HG02763 (cell line): ENCODE measurements around the gene ELP2.
"Not testable (repeated sequence)": the region's sequence is repeated elsewhere in the genome, so short reads cannot be mapped to it uniquely, and the experiment has no call there.

Source experiments
- ATAC-seq: cut with Tn5 transposase; IDR thresholded peaks from one replicate; pipeline ENCODE4 v1.9.1; 2021; ENCODE audit warnings: mild to moderate bottlenecking, moderate library complexity; ENCODE audit not compliant: unreplicated experiment

Gene ELP2

DNA sequence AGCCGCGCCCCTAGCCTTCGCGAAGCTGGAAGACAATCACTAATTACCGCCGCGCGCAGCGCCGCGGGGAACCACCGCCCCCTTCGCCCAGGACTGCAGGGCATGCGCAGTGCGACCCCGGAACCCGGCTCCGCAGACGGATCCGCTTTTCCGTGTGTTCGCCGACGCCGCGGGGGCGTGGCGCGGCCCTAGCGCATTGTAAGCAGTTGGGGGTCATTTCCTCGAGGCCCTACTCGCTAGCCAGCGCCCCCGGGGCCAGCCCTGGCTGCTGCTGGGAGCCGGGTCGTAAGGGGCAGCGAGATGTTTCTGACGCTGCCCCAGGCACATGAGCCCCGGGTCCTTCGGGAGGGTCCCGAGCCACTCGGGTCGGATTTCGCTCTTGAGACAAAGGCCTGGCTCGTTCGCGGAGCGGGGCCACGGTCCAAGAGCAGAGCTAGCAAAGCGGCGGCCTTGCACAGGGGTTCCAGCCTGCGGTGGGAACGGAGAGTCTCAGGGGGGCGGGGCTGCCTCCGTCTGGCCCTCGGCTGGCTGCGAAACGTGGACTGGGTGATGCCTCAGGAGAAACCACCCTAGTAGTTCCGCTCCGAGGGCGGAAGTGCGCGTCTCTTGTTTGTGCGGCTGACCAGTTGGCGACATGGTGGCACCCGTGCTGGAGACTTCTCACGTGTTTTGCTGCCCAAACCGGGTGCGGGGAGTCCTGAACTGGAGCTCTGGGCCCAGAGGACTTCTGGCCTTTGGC is at the start of gene ELP2, which contains the start of gene SLC39A6:
TSS of gene ELP2 (plus strand) at position 600 of the 739 bp plus-strand sequence. CDS start at position 635, 35 bp downstream.
TSS of gene SLC39A6 (minus strand) at position 41 of the 739 bp plus-strand sequence. CDS start 2,333 bp downstream, outside the sequence.
- ATAC-seq = peak; percentile 85

- ATAC-seq = not testable (repeated sequence)
Measured at GRCh38 chr18:36081118-36081517, 48.6 kb upstream of the ELP2 start.

DNA sequence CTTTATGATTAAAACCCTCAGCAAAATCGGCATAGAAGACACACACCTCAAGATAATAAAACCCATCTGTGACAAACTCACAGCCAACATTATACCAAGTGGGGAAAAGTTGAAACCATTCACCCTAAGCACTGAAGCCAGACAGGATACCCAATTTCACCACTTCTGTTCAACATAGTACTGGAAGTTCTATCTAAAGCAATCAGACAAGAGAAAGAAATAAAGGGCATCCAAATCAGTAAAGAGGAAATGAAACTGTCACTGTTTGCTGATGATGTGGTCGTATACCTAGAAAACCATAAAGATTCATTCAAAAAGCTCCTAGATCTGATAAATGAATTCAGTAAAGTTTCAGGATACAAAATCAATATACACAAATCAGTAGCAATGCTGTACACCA is 46.0 kb upstream of the ELP2 start:
- no peak for ATAC-seq

DNA sequence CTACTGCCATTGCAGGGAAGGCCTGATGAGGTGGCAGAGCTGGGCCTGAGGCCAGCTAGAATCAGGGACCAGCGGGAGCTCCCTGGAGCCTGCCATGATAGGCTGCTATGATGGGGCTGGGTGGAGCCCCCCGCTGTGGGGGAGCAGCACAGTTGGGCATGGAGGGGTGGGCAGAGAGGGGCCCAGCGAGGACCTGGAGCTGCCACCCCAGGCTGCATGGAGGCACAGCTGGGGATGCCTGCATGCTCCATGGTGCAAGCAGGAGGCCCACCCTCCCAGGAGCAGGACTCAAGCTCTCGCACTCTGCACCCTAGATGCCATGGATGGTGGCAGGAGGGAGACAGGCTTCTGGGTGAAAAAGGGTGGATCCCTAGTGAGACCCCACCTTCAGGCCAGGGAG is 44.5 kb upstream of the ELP2 start:
- no peak for ATAC-seq

DNA sequence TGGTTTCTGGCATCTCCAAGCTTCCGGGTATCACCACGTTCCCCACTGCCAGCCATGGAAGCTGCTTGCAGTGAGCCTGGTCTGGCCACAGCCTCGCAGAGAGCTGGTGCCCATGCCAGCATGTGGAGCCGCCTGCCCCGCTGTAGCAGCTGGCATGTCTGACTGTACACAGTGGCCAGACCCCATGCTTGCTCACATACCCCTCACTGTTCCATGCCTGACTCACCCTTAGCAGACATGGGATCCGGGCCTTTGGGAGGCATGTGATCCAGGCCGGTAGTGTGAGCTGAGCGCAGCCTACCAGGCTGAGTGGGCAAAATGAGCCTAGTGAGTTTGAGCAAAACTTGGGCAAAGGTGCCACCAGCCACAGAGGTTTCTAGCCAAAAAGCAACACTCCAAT is 43.5 kb upstream of the ELP2 start:
- no peak for ATAC-seq

DNA sequence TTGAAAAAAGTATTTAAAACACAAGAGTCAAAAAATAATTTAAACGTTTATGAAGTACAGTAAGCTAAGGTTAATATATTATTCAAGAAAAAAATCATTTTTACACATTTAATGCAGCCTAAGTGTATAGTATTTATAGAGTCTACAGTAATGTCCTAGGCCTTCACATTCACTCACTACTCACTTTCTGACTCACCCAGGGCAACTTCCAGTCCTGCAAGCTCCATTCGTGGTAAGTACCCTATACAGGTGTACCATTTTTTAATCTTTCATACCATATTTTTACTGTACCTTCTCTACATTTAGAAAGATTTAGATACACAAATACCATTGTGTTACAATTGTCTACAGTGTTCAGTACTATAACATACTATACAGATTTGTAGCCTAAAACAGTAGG is 41.4 kb upstream of the ELP2 start:
- no peak for ATAC-seq

GRCh38 chr18:36089001-36089400 is 40.7 kb upstream of the ELP2 start:
- ATAC-seq = no peak

DNA sequence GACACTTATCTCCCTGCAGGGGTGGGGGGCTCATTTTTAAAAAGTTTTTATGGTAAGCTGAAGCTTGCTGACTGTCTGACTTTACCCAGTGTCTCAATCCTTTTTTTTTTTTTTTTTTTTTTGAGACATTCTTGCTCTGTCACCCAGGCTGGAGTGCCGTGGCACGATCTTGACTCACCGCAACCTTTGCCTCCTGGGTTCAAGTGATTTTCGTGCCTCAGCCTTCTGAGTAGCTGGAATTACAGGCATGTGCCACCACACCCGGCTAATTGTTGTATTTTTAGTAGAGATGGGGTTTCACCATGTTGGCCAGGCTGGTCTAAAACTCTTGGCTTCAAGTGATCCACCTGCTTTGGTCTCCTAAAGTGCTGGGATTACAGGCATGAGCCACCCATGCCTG is 37.6 kb upstream of the ELP2 start:
- ATAC-seq = not testable (repeated sequence)

GRCh38 chr18:36094431-36094830 is 35.3 kb upstream of the ELP2 start:
- ATAC-seq = no peak

GRCh38 chr18:36095936-36096519 is 33.7 kb upstream of the ELP2 start:
- ATAC-seq = no peak

- no peak for ATAC-seq
Measured at GRCh38 chr18:36096955-36097354, 32.7 kb upstream of the ELP2 start.

GRCh38 chr18:36099311-36099710 is 30.4 kb upstream of the ELP2 start:
- no peak for ATAC-seq

DNA sequence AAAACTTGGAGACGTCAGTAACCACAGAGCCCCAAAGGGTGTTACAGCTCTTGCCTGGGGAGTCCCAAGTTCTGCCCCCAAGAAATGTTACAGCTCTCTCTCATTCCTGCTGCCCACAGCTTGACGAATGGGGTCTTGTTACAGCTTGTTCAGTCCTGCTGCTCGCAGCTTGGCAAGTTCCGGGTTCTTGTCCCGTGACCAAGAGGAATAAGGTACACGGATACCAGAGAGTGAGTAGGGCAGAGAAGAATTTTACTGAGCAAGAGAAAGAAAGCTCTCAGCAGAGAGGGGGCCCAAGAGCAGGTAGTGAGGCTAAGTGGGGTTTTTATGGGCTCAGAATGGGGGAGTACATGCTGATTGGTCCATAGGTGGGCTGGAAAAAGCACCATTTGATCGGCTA is 27.8 kb upstream of the ELP2 start:
- ATAC-seq = no peak

DNA sequence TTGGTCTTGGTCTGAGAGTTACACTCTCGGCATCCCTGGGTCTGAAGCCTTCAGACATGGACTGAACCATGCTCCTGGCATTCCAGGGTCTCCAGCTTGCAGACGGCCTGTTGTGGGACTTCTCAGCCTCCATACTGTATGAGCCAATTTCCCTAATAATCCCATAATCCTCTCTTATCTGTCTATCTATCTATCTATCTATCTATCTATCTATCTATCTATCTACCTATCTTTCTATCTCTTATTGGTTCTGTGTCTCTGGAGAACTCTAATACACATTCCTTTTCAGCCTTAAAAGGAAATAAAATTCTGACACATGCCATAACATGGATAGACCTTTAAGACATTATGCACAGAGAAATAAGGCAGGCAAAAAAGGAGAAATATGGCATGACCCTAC is 24.9 kb upstream of the ELP2 start:
- no peak for ATAC-seq

GRCh38 chr18:36107477-36107876 is 22.2 kb upstream of the ELP2 start:
- ATAC-seq = no peak

- ATAC-seq = no peak
Measured at GRCh38 chr18:36108196-36108595, 21.5 kb upstream of the ELP2 start.

GRCh38 chr18:36108601-36109000 is 21.1 kb upstream of the ELP2 start:
- no peak for ATAC-seq

DNA sequence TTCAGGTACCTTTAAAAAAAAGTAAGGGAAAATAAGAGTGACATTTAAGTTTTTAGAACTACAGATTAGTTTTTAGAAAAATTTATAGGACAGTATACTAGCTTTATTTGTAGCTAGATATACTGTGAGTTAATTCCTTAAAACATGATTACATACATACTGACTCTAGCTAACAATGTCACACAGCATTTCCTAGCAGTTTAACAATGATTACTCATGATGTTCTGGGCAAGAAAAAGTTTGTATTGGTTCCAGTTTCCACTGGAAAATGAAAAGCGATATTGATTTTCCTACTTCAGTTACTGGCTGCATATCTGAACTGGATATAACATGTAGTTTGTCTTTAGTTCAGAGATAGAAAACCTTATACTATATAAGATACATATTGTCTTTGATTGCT is 20.0 kb upstream of the ELP2 start:
- ATAC-seq = no peak

DNA sequence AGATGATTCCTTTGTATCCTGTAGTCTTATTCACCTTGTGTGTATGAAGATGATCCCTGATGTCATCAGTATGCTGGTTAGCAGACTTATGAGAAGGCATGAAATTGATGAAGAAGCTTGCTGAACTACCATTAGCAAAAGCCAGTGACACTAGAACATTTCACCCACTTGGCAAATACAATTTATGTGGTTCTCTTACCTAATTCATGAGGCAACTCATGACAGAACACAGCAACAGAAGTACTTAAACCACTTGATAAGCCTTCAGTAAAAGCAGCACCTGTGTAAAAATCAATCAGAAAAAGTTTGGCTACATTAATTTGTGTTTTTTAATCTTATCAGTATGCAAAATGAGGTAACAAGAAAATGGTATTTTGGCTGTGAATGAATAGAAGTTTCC is 17.4 kb upstream of the ELP2 start:
- no peak for ATAC-seq

- ATAC-seq = no peak
Measured at GRCh38 chr18:36114251-36114650, 15.4 kb upstream of the ELP2 start.

DNA sequence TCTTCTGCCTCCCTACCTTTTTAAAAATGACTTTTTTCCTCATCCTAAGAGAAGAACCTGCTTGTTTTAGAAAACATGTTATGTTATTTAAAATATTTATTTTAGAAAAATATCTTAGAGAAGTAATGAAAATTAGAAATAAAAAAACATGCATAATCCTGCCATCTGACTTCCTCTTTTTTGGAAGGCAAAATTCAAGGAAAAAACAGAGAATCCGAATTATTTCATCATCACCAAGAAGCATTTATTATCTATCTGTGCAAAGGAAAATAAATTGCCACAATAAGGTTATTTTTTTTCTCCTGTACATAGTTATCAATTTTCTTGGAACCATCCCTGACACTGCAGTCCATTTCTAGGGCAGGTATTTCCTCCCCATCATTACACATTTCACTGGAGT is 15.0 kb upstream of the ELP2 start:
- ATAC-seq = no peak

DNA sequence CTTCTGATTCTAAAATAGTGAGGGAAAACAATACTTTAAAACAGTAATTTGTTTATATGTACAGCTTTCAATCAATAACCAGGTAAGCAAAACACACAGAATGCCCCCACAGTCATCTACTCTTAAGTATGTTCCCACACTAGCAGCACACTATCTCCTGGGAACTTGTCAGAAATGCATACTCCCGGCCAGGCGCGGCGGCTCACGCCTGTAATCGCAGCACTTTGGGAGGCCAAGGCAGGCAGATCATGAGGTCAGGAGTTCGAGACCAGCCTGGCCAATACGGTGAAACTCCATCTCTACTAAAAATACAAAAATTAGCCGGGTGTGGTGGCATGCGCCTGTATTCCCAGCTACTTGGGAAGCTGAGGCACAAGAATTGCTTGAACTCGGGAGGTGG is 12.9 kb upstream of the ELP2 start:
- ATAC-seq = not testable (repeated sequence)

DNA sequence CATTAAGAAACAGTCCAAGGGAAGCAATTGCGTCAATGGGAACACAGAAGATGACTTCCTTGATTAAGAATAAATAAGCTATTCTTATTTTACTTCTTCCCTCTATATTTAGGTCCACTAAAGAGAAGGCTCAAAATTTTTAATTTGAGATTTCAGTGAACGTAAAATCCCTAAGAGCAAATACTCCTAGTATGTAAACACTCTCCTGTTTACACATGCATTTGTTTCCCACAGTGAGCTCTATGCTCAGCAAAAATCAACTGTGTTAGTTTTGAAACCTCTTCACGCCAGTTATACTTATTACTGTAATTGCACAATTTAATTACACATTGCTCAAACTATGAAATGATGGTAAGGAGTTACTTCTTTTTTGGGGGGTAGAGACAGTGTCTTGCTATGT is 9.4 kb upstream of the ELP2 start:
- ATAC-seq = no peak
